Lower lobe of right lung (tissue), 2 donors: Measurements from ENCODE around the gene HMX1. TPM values are rescaled to one million over a fixed set of nuclear protein-coding genes. Genes with fewer than 3 reads are reported as not detected.

Experiments
- ATAC-seq, 2 donors: fragments of 200-7000 bp; cut with Tn5 transposase; one replicate each; pipeline ENCODE4 v1.9.1; 2020 to 2022; ENCODE audit warnings: mild to moderate bottlenecking in 2 of 2, moderate library complexity in 2 of 2
- DNase-seq: peaks from one replicate; pipeline ENCODE4 v3.0.0-alpha.2; 2020
- H3K27ac ChIP-seq: fragments of 200-600 bp; one replicate; pipeline ENCODE4 v1.8.0; 2022
- H3K27me3 ChIP-seq: fragments of 200-600 bp; one replicate; pipeline ENCODE4 v1.8.0; 2022; ENCODE audit warnings: low read depth
- H3K36me3 ChIP-seq: fragments of 200-600 bp; one replicate; pipeline ENCODE4 v1.8.0; 2022; ENCODE audit warnings: mild to moderate bottlenecking
- H3K4me1 ChIP-seq: fragments of 200-600 bp; one replicate; pipeline ENCODE4 v1.8.0; 2022
- H3K4me3 ChIP-seq: fragments of 200-600 bp; one replicate; pipeline ENCODE4 v1.8.0; 2022; ENCODE audit warnings: mild to moderate bottlenecking
- H3K9me3 ChIP-seq: fragments of 200-600 bp; one replicate; pipeline ENCODE4 v1.8.0; 2022
- CTCF ChIP-seq: fragments of 200-600 bp; IDR thresholded peaks from one replicate; pipeline ENCODE4 v1.8.0; 2022; ENCODE audit warnings: antibody characterized with exemption, mild to moderate bottlenecking
- intact Hi-C: fragments of 100-400 bp; cut with DNase I; formaldehyde crosslinking; loops from one replicate; pipeline ENCODE4 v1.11.0; 2022
- total RNA-seq: library from RNA; stranded (reverse); fragmentation: NEBNext Ultra II Directional; extraction: Animal tissue kit (Norgen Biotek cat#: 25700); gene quantifications from one replicate; pipeline ENCODE4 v1.2.1, GENCODE V29; 2021
- donor health status: DM: no; HTN: yes; CAD: no; lungs with severe emphysema.

HMX1 gene
- total RNA-seq, 1 donor from 2014 or later, result not detected

GRCh38 chr4:8891255-8891645 lies 19.6 kb upstream of the HMX1 start:
- Histone ChIP-seq H3K27me3 (peaks cover 89% of the 10 kb centered on the region), H3K36me3 (no peaks in the 10 kb centered on the region), H3K9me3 (no peaks in the 10 kb centered on the region), H3K27ac (no peak overlapping the region), H3K4me1 (no peaks in the 10 kb centered on the region), H3K4me3 (no peak overlapping the region)
- DNase-seq (no peak), ATAC-seq (no peak)
- intact Hi-C loops, result no loop called here
- TF ChIP-seq CTCF, result no peak

- Histone ChIP-seq H3K27ac (no peak overlapping the region), H3K9me3 (no peaks in the 10 kb centered on the region), H3K27me3 (peaks cover 65% of the 10 kb centered on the region), H3K36me3 (no peaks in the 10 kb centered on the region), H3K4me1 (no peaks in the 10 kb centered on the region), H3K4me3 (no peak overlapping the region)
- intact Hi-C loops, result no loop called here
- ATAC-seq, result no peak
- DNase-seq, result no peak
- TF ChIP-seq CTCF, result no peak
Measured at GRCh38 chr4:8888856-8889255, 17.2 kb upstream of the HMX1 start.

- no peak for TF ChIP-seq CTCF
- Histone ChIP-seq H3K36me3 (no peaks in the 10 kb centered on the region), H3K27me3 (peaks cover 55% of the 10 kb centered on the region), H3K4me1 (no peaks in the 10 kb centered on the region), H3K9me3 (no peaks in the 10 kb centered on the region), H3K4me3 (no peak overlapping the region), H3K27ac (no peak overlapping the region)
- ATAC-seq (no peak), DNase-seq (no peak)
- intact Hi-C loops, result no loop called here
Measured at GRCh38 chr4:8886612-8887406, 15.2 kb upstream of the HMX1 start.

- intact Hi-C loops, result no loop called here
- DNase-seq (no peak), ATAC-seq (no peak)
- Histone ChIP-seq H3K36me3 (no peaks in the 10 kb centered on the region), H3K27ac (no peak overlapping the region), H3K4me1 (no peaks in the 10 kb centered on the region), H3K9me3 (no peaks in the 10 kb centered on the region), H3K4me3 (no peak overlapping the region), H3K27me3 (peaks cover 38% of the 10 kb centered on the region)
- TF ChIP-seq CTCF, result no peak
Measured at GRCh38 chr4:8882239-8882638, 10.6 kb upstream of the HMX1 start.

GRCh38 chr4:8880851-8881250 lies 9.2 kb upstream of the HMX1 start:
- no peaks in the 10 kb centered on the region for H3K4me1 ChIP-seq
- ATAC-seq, result peak in 1 of 2 donors; percentile 11
- no peaks in the 10 kb centered on the region for H3K9me3 ChIP-seq
- TF ChIP-seq CTCF, result no peak
- no peaks in the 10 kb centered on the region for H3K36me3 ChIP-seq
- DNase-seq, result no peak
- H3K27ac ChIP-seq, result no peak overlapping the region
- peaks cover 47% of the 10 kb centered on the region for H3K27me3 ChIP-seq
- intact Hi-C loops, result no loop called here
- H3K4me3 ChIP-seq, result no peak overlapping the region
